Esophagus squamous epithelium (tissue), 5 donors: ENCODE results near the gene FAM53B. TPM values are rescaled to one million over a fixed set of nuclear protein-coding genes. Genes with fewer than 3 reads are reported as not detected.

Experiments
- DNase-seq: peaks from one replicate; lab custom pipeline; 2025; lab: John Stamatoyannopoulos, UW
- H3K27ac ChIP-seq, 4 donors: fragments of 200-600 bp; sonication (generic); one replicate each; pipeline ENCODE4 v1.5.1; 2016 to 2019; ENCODE audit warnings: mild to moderate bottlenecking in 1 of 4
- H3K27me3 ChIP-seq, 4 donors: fragments of 200-600 bp; sonication (generic); 1 replicate in 3 of 4; 2 replicates in 1 of 4; pipeline versions ENCODE4 v1.5.1 to v1.6.0; 2017 to 2021; ENCODE audit warnings: antibody characterized with exemption in 1 of 4
- H3K36me3 ChIP-seq, 3 donors: fragments of 200-600 bp; sonication (generic); one replicate each; pipeline ENCODE4 v1.5.1; 2016 to 2019
- H3K4me1 ChIP-seq, 3 donors: fragments of 200-600 bp; sonication (generic); one replicate each; pipeline ENCODE4 v1.5.1; 2017 to 2019
- H3K4me3 ChIP-seq, 4 donors: fragments of 200-600 bp; sonication (generic); 1 replicate in 3 of 4; 2 replicates in 1 of 4; pipeline ENCODE4 v1.5.1; 2016 to 2019; ENCODE audit warnings: mild to moderate bottlenecking in 2 of 4, moderate library complexity in 1 of 4
- H3K9me3 ChIP-seq, 3 donors: fragments of 200-600 bp; sonication (generic); one replicate each; pipeline ENCODE4 v1.5.1; 2016 to 2019
- CTCF ChIP-seq, 6 experiments: fragments of 450-650 bp in 4 of 6; fragments of 200-600 bp in 2 of 6; sonication (generic) in 2 of 6; IDR thresholded peaks; one replicate each; pipeline ENCODE4 v1.5.1; 2016 to 2019; ENCODE audit warnings: antibody characterized with exemption in 6 of 6, mild to moderate bottlenecking in 4 of 6, moderate library complexity in 4 of 6
- POLR2A ChIP-seq, 4 donors: fragments of 450-650 bp; IDR thresholded peaks; one replicate each; pipeline ENCODE4 v1.6.1; 2017; ENCODE audit warnings: antibody characterized with exemption in 4 of 4, mild to moderate bottlenecking in 4 of 4, moderate library complexity in 3 of 4
- WGBS, 2 donors: methylation state at CpG; one replicate each; pipeline ENCODE4 v1.1.5; 2018; 5-methylcytosine and 5-hydroxymethylcytosine counted together
- intact Hi-C: fragments of 100-400 bp; cut with DNase I; formaldehyde crosslinking; loops from one replicate; pipeline ENCODE4 v1.15.0; 2022
- total RNA-seq, 4 donors: library from RNA; depleted of rRNA; stranded (reverse); fragments of >200 nt; gene quantifications; one replicate each; pipeline ENCODE4 v1.1.0, GENCODE V29; 2016
- donor health status: DM: yes; HTN: yes; CAD: no.

FAM53B gene
- total RNA-seq, 4 donors from 2014 or later, result 27.4 to 54.2 (median 31.5) TPM

- TF ChIP-seq POLR2A (IDR thresholded peaks at IDR 0.05) (no peak), CTCF (IDR thresholded peaks at IDR 0.05) (no peak)
- WGBS, 2 donors, result 83 to 93% methylated on average over 9 to 11 of the region's 11 CpGs
- Histone ChIP-seq H3K4me1 (peaks cover 71 to 100% (median 96%) of the 10 kb centered on the region in 3 donors), H3K27ac (peak overlapping the region; percentile 41 to 91 (median 82)), H3K4me3 (no peak overlapping the region), H3K27me3 (no peaks in the 10 kb centered on the region), H3K36me3 (peaks cover 0 to 71% (median 5%) of the 10 kb centered on the region in 3 donors), H3K9me3 (no peaks in the 10 kb centered on the region)
- intact Hi-C loops, result no loop called here
- no peak for DNase-seq
Observed at GRCh38 chr10:124704428-124705380, 39.5 kb downstream of the FAM53B start.

GRCh38 chr10:124703778-124704427 lies 40.3 kb downstream of the FAM53B start:
- Histone ChIP-seq H3K4me3 (no peak overlapping the region), H3K36me3 (peaks cover 0 to 79% (median 5%) of the 10 kb centered on the region in 3 donors), H3K27ac (peak overlapping the region; percentile 41 to 91 (median 82)), H3K4me1 (peaks cover 63 to 100% (median 96%) of the 10 kb centered on the region in 3 donors), H3K27me3 (no peaks in the 10 kb centered on the region), H3K9me3 (no peaks in the 10 kb centered on the region)
- no peak for DNase-seq
- no peak for TF ChIP-seq POLR2A (IDR thresholded peaks at IDR 0.05)
- TF ChIP-seq CTCF (IDR thresholded peaks at IDR 0.05), result no peak
- WGBS, 2 donors, result 65 to 83% methylated on average over 5 to 6 of the region's 10 CpGs
- intact Hi-C loops, result no loop called here

- TF ChIP-seq CTCF (IDR thresholded peaks at IDR 0.05) (no peak), POLR2A (IDR thresholded peaks at IDR 0.05) (no peak)
- H3K27me3 ChIP-seq, result no peaks in the 10 kb centered on the region
- WGBS, 2 donors, result 71 to 92% methylated on average over 6 of the region's 7 CpGs
- no peak overlapping the region for H3K4me3 ChIP-seq
- intact Hi-C loops, result no loop called here
- no peak for DNase-seq
- H3K36me3 ChIP-seq, result peaks cover 0 to 82% (median 5%) of the 10 kb centered on the region in 3 donors
- peak overlapping the region; percentile 41 to 91 (median 82) for H3K27ac ChIP-seq
- H3K4me1 ChIP-seq, result peaks cover 58 to 100% (median 91%) of the 10 kb centered on the region in 3 donors
- H3K9me3 ChIP-seq, result no peaks in the 10 kb centered on the region
Observed at GRCh38 chr10:124703372-124703771, 40.8 kb downstream of the FAM53B start.

GRCh38 chr10:124701881-124702656 lies 42.1 kb downstream of the FAM53B start:
- 54 to 69% methylated on average over 10 to 12 of the region's 13 CpGs for WGBS, 2 donors
- intact Hi-C loops, result no loop called here
- H3K36me3 ChIP-seq, result peaks cover 0 to 96% (median 5%) of the 10 kb centered on the region in 3 donors
- DNase-seq, result no peak
- H3K27me3 ChIP-seq, result no peaks in the 10 kb centered on the region
- peaks cover 45 to 100% (median 91%) of the 10 kb centered on the region in 3 donors for H3K4me1 ChIP-seq
- no peak for TF ChIP-seq CTCF (IDR thresholded peaks at IDR 0.05)
- no peak for TF ChIP-seq POLR2A (IDR thresholded peaks at IDR 0.05)
- no peak overlapping the region for H3K4me3 ChIP-seq
- no peaks in the 10 kb centered on the region for H3K9me3 ChIP-seq
- peak overlapping the region; percentile 40 to 91 (median 82) for H3K27ac ChIP-seq
